ENCODE measurements around the gene PRR23E.

Gene PRR23E

GRCh38 chr3:127224118-127224517 is 31.2 kb downstream of the PRR23E start:
- no peak for DNase-seq
- no peaks in the 10 kb centered on the region for H3K27me3 ChIP-seq (replicated peaks; ENCODE audit: control insufficient read depth, insufficient read depth, low read length, poor library complexity, severe bottlenecking)
- no peak overlapping the region for H3K27ac ChIP-seq (ENCODE audit: insufficient read depth, low read length, poor library complexity, severe bottlenecking)
- no peaks in the 10 kb centered on the region for H3K4me1 ChIP-seq (ENCODE audit: control insufficient read depth, insufficient read depth, low read length, poor library complexity, severe bottlenecking)
- no peaks in the 10 kb centered on the region for H3K9me3 ChIP-seq (ENCODE audit: control insufficient read depth, low read length)
- no peak overlapping the region for H3K4me3 ChIP-seq (ENCODE audit: insufficient read depth, low read depth, low read length, poor library complexity, severe bottlenecking)
- H3K36me3 ChIP-seq (ENCODE audit: control insufficient read depth, insufficient read depth, low read length) = no peaks in the 10 kb centered on the region

DNA sequence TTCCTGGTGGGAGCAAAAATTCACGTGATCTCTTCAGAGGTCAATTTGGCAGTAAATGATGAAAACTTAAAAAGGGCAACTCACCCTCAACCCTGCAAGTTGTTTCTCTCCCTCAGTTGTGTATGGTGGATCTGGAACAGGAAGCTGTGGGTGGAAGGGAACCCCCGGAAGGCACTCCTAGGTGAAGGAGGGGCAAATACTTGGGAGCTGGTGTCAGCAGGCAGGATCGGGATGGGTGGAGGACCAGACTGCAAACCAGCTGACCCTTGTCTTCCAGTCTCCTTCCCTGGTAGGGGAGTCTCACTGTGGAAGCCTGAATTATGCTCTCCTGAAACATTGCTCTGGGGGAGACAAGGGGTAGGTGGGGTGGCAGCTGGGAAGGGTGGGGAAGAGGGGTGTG is 33.5 kb downstream of the PRR23E start:
- Histone ChIP-seq H3K9me3 (ENCODE audit: control insufficient read depth, low read length) (no peaks in the 10 kb centered on the region), H3K4me3 (ENCODE audit: insufficient read depth, low read depth, low read length, poor library complexity, severe bottlenecking) (no peak overlapping the region), H3K27ac (ENCODE audit: insufficient read depth, low read length, poor library complexity, severe bottlenecking) (no peak overlapping the region), H3K27me3 (replicated peaks; ENCODE audit: control insufficient read depth, insufficient read depth, low read length, poor library complexity, severe bottlenecking) (no peaks in the 10 kb centered on the region), H3K4me1 (ENCODE audit: control insufficient read depth, insufficient read depth, low read length, poor library complexity, severe bottlenecking) (no peaks in the 10 kb centered on the region), H3K36me3 (ENCODE audit: control insufficient read depth, insufficient read depth, low read length) (no peaks in the 10 kb centered on the region)
- DNase-seq = no peak

- no peaks in the 10 kb centered on the region for H3K36me3 ChIP-seq (ENCODE audit: control insufficient read depth, insufficient read depth, low read length)
- no peaks in the 10 kb centered on the region for H3K27me3 ChIP-seq (replicated peaks; ENCODE audit: control insufficient read depth, insufficient read depth, low read length, poor library complexity, severe bottlenecking)
- no peak overlapping the region for H3K4me3 ChIP-seq (ENCODE audit: insufficient read depth, low read depth, low read length, poor library complexity, severe bottlenecking)
- DNase-seq = no peak
- H3K27ac ChIP-seq (ENCODE audit: insufficient read depth, low read length, poor library complexity, severe bottlenecking) = no peak overlapping the region
- no peaks in the 10 kb centered on the region for H3K4me1 ChIP-seq (ENCODE audit: control insufficient read depth, insufficient read depth, low read length, poor library complexity, severe bottlenecking)
- no peaks in the 10 kb centered on the region for H3K9me3 ChIP-seq (ENCODE audit: control insufficient read depth, low read length)
These were observed 34.3 kb downstream of the PRR23E start for GRCh38 chr3:127226946-127227842.

GRCh38 chr3:127228866-127229265 is 35.9 kb downstream of the PRR23E start:
- Histone ChIP-seq H3K4me1 (ENCODE audit: control insufficient read depth, insufficient read depth, low read length, poor library complexity, severe bottlenecking) (no peaks in the 10 kb centered on the region), H3K4me3 (ENCODE audit: insufficient read depth, low read depth, low read length, poor library complexity, severe bottlenecking) (no peak overlapping the region), H3K9me3 (ENCODE audit: control insufficient read depth, low read length) (no peaks in the 10 kb centered on the region), H3K27me3 (replicated peaks; ENCODE audit: control insufficient read depth, insufficient read depth, low read length, poor library complexity, severe bottlenecking) (no peaks in the 10 kb centered on the region), H3K27ac (ENCODE audit: insufficient read depth, low read length, poor library complexity, severe bottlenecking) (no peak overlapping the region), H3K36me3 (ENCODE audit: control insufficient read depth, insufficient read depth, low read length) (no peaks in the 10 kb centered on the region)
- no peak for DNase-seq

DNA sequence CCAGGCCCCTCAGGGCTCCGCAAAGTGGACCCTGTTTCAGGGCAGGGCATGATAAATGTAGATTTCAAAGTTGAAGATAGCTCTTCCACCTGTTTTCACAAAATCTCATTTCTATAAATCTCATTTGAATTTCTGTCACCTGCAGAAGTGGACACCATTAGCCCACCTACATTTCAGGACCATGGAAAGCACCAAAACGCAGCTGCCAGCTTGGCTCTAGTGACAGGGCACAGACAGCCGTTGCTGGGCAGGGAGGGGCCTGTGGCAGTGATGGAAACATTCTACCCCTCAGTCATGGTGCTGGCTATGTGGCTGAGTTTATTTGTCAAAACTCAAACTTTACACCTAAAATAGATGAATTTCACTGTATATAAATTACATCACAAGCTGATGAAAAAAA is 40.4 kb downstream of the PRR23E start:
- Histone ChIP-seq H3K27me3 (replicated peaks; ENCODE audit: control insufficient read depth, insufficient read depth, low read length, poor library complexity, severe bottlenecking) (no peaks in the 10 kb centered on the region), H3K9me3 (ENCODE audit: control insufficient read depth, low read length) (no peaks in the 10 kb centered on the region), H3K4me1 (ENCODE audit: control insufficient read depth, insufficient read depth, low read length, poor library complexity, severe bottlenecking) (no peaks in the 10 kb centered on the region), H3K4me3 (ENCODE audit: insufficient read depth, low read depth, low read length, poor library complexity, severe bottlenecking) (no peak overlapping the region), H3K27ac (ENCODE audit: insufficient read depth, low read length, poor library complexity, severe bottlenecking) (no peak overlapping the region), H3K36me3 (ENCODE audit: control insufficient read depth, insufficient read depth, low read length) (no peaks in the 10 kb centered on the region)
- no peak for DNase-seq

DNA sequence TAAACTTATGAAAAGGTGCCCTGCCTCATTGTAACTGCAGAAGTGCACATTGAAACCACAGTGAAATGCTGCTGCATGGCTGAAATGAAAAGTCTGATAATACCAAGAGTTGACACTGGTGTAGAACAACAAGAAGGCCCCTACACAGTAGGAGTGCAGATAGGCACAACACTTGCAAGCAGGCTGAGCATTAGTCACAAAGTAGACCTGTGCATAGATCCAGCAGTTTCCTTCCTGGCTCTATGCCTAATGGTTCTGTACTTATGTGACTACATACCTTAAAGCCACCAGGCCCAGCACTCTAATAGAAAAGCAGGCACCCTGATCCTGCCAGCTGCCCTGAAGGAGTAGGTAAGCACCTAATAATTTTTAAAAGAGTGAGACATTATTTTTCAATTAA is 41.8 kb downstream of the PRR23E start:
- Histone ChIP-seq H3K9me3 (ENCODE audit: control insufficient read depth, low read length) (no peaks in the 10 kb centered on the region), H3K27ac (ENCODE audit: insufficient read depth, low read length, poor library complexity, severe bottlenecking) (no peak overlapping the region), H3K27me3 (replicated peaks; ENCODE audit: control insufficient read depth, insufficient read depth, low read length, poor library complexity, severe bottlenecking) (no peaks in the 10 kb centered on the region), H3K36me3 (ENCODE audit: control insufficient read depth, insufficient read depth, low read length) (no peaks in the 10 kb centered on the region), H3K4me1 (ENCODE audit: control insufficient read depth, insufficient read depth, low read length, poor library complexity, severe bottlenecking) (no peaks in the 10 kb centered on the region), H3K4me3 (ENCODE audit: insufficient read depth, low read depth, low read length, poor library complexity, severe bottlenecking) (no peak overlapping the region)
- no peak for DNase-seq

GRCh38 chr3:127235706-127236105 is 42.8 kb downstream of the PRR23E start:
- Histone ChIP-seq H3K4me3 (ENCODE audit: insufficient read depth, low read depth, low read length, poor library complexity, severe bottlenecking) (no peak overlapping the region), H3K27ac (ENCODE audit: insufficient read depth, low read length, poor library complexity, severe bottlenecking) (no peak overlapping the region), H3K9me3 (ENCODE audit: control insufficient read depth, low read length) (no peaks in the 10 kb centered on the region), H3K36me3 (ENCODE audit: control insufficient read depth, insufficient read depth, low read length) (no peaks in the 10 kb centered on the region), H3K4me1 (ENCODE audit: control insufficient read depth, insufficient read depth, low read length, poor library complexity, severe bottlenecking) (no peaks in the 10 kb centered on the region), H3K27me3 (replicated peaks; ENCODE audit: control insufficient read depth, insufficient read depth, low read length, poor library complexity, severe bottlenecking) (no peaks in the 10 kb centered on the region)
- no peak for DNase-seq

DNA sequence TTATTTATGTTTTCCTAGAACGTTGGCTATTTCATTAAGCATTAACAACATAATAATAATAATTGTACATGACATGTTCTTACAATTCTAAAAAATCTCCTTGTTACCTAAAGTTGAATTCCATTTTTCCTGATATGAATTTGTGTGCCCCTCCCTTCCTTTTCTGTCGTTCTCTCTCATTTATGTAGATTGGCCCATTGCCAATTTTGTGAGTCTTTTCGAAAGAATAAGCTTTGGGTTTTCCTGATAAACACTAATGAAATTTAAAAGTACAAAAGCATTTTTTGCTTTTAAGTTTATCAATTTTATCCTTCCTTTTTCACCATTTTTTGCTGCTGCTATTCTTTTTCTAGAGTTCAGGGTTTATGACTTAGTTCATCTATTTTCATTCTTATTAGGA is 44.9 kb downstream of the PRR23E start:
- H3K27ac ChIP-seq (ENCODE audit: insufficient read depth, low read length, poor library complexity, severe bottlenecking) = no peak overlapping the region
- no peaks in the 10 kb centered on the region for H3K27me3 ChIP-seq (replicated peaks; ENCODE audit: control insufficient read depth, insufficient read depth, low read length, poor library complexity, severe bottlenecking)
- H3K4me1 ChIP-seq (ENCODE audit: control insufficient read depth, insufficient read depth, low read length, poor library complexity, severe bottlenecking) = no peaks in the 10 kb centered on the region
- no peaks in the 10 kb centered on the region for H3K36me3 ChIP-seq (ENCODE audit: control insufficient read depth, insufficient read depth, low read length)
- no peak for DNase-seq
- no peak overlapping the region for H3K4me3 ChIP-seq (ENCODE audit: insufficient read depth, low read depth, low read length, poor library complexity, severe bottlenecking)
- no peaks in the 10 kb centered on the region for H3K9me3 ChIP-seq (ENCODE audit: control insufficient read depth, low read length)

DNA sequence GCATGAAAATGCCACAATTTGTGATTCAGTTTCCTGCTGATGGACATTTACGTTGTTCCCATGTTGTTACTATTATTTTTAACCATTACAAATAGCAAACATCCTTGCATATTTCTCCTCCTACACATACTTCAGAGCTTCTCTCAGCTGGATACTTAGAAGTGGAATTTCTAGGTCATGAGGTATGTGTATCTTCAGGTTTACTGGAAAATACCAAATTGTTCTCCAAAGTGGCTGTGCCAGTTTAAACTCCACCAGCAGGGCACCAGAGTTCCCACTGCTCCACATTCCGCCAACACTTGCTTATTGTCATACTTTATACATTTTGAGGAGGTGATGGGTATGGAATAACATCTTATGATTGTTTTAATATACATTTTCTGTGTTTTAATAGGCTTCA is 45.7 kb downstream of the PRR23E start:
- no peaks in the 10 kb centered on the region for H3K36me3 ChIP-seq (ENCODE audit: control insufficient read depth, insufficient read depth, low read length)
- H3K27me3 ChIP-seq (replicated peaks; ENCODE audit: control insufficient read depth, insufficient read depth, low read length, poor library complexity, severe bottlenecking) = no peaks in the 10 kb centered on the region
- no peaks in the 10 kb centered on the region for H3K9me3 ChIP-seq (ENCODE audit: control insufficient read depth, low read length)
- no peak overlapping the region for H3K4me3 ChIP-seq (ENCODE audit: insufficient read depth, low read depth, low read length, poor library complexity, severe bottlenecking)
- H3K27ac ChIP-seq (ENCODE audit: insufficient read depth, low read length, poor library complexity, severe bottlenecking) = no peak overlapping the region
- no peak for DNase-seq
- H3K4me1 ChIP-seq (ENCODE audit: control insufficient read depth, insufficient read depth, low read length, poor library complexity, severe bottlenecking) = no peaks in the 10 kb centered on the region

- Histone ChIP-seq H3K27ac (ENCODE audit: insufficient read depth, low read length, poor library complexity, severe bottlenecking) (no peak overlapping the region), H3K4me1 (ENCODE audit: control insufficient read depth, insufficient read depth, low read length, poor library complexity, severe bottlenecking) (no peaks in the 10 kb centered on the region), H3K9me3 (ENCODE audit: control insufficient read depth, low read length) (peaks cover 10% of the 10 kb centered on the region), H3K4me3 (ENCODE audit: insufficient read depth, low read depth, low read length, poor library complexity, severe bottlenecking) (no peak overlapping the region), H3K36me3 (ENCODE audit: control insufficient read depth, insufficient read depth, low read length) (no peaks in the 10 kb centered on the region), H3K27me3 (replicated peaks; ENCODE audit: control insufficient read depth, insufficient read depth, low read length, poor library complexity, severe bottlenecking) (no peaks in the 10 kb centered on the region)
- no peak for DNase-seq
These were observed 54.4 kb downstream of the PRR23E start for GRCh38 chr3:127247292-127247691.

Measured in effector memory CD4-positive, alpha-beta T cell (primary cell).